HCT116 (cell line): ENCODE data around the gene AVPR1B. TPM values are rescaled to one million over a fixed set of nuclear protein-coding genes. Genes with fewer than 3 reads are reported as not detected.

Experiments used
- ATAC-seq: fragments of 200-7000 bp; cut with Tn5 transposase; 2 replicates; pipeline ENCODE4 v1.9.1; 2020; ENCODE audit warnings: mild to moderate bottlenecking, moderate library complexity
- BruUV-seq: library from RNA; stranded (reverse); fragments of 400-500 nt; replicated peaks from 2 replicates; lab custom pipeline; 2021; lab: Mats Ljungman, UMichigan
- CTCF ChIA-PET: fragments of 300-600 bp; sonication (Branson Sonifier 250); formaldehyde crosslinking; loops from one replicate; lab custom pipeline; 2021; ENCODE audit warnings: antibody characterized with exemption; lab: Charles Lee
- POLR2A ChIA-PET: fragments of 300-600, 350-600 bp; sonication (Branson Sonifier 250); formaldehyde crosslinking; loops from one replicate; lab custom pipeline; 2021; ENCODE audit warnings: antibody characterized with exemption; lab: Charles Lee
- RAD21 ChIA-PET, 2 experiments: fragments of 300-600 bp; sonication (Branson Sonifier 250); formaldehyde crosslinking; loops; one replicate each; lab custom pipeline; 2023; ENCODE audit warnings: low total read pairs in 2 of 2; ENCODE audit not compliant: uncharacterized antibody in 2 of 2, unreplicated experiment in 2 of 2, low non-redundant PET in 1 of 2; lab: Charles Lee
- DNase-seq: peaks from one replicate; pipeline ENCODE4 v3.0.0-alpha.2; 2010; ENCODE audit warnings: low read depth, low spot score
- H2AFZ ChIP-seq: fragments of 200-600 bp; shearing (Covaris generic), sonication (generic); 2 replicates; pipeline ENCODE4 v1.6.1; 2017; ENCODE audit warnings: low read depth, mixed run types, mixed read lengths, antibody characterized with exemption, low read length; ENCODE audit not compliant: poor library complexity, severe bottlenecking
- H3K27ac ChIP-seq: 2 replicates; pipeline ENCODE4 v1.5.1; 2012; ENCODE audit warnings: low read depth, low read length
- H3K27me3 ChIP-seq: fragments of 200-600 bp; sonication (generic); 2 replicates; pipeline ENCODE4 v1.6.1; 2016; ENCODE audit warnings: mixed run types, low read length, mixed read lengths; ENCODE audit not compliant: insufficient read depth
- H3K36me3 ChIP-seq, 2 experiments: fragments of 200-500 bp in 1 of 2; fragments of 200-600 bp in 1 of 2; sonication (Bioruptor generic) in 1 of 2; sonication (generic) in 1 of 2; 2 replicates each; pipeline versions ENCODE4 v1.5.1 to v1.6.1; 2014 to 2016; ENCODE audit warnings: low read length in 2 of 2, inconsistent platforms in 1 of 2, mixed read lengths in 1 of 2, mixed run types in 1 of 2; ENCODE audit not compliant: insufficient read depth in 2 of 2, control insufficient read depth in 1 of 2
- H3K4me1 ChIP-seq, 2 experiments: fragments of 200-600 bp in 1 of 2; sonication (generic) in 1 of 2; 2 replicates each; pipeline versions ENCODE4 v1.5.1 to v1.6.1; 2012 to 2017; ENCODE audit warnings: low read length in 2 of 2, inconsistent platforms in 1 of 2, mild to moderate bottlenecking in 1 of 2, mixed read lengths in 1 of 2, mixed run types in 1 of 2, moderate library complexity in 1 of 2; ENCODE audit not compliant: insufficient read depth in 2 of 2, control insufficient read depth in 1 of 2
- H3K4me2 ChIP-seq: fragments of 200-600 bp; sonication (generic); 2 replicates; pipeline ENCODE4 v1.6.1; 2017; ENCODE audit warnings: mixed run types, low read length, mixed read lengths
- H3K4me3 ChIP-seq, 2 experiments: fragments of 200-600 bp in 1 of 2; sonication (generic) in 1 of 2; replicated peaks in 1 of 2; 2 replicates each; pipeline ENCODE4 v1.5.1; 2011 to 2016; ENCODE audit warnings: low read length in 2 of 2, control low read depth in 1 of 2, low read depth in 1 of 2, mild to moderate bottlenecking in 1 of 2, mixed read lengths in 1 of 2, mixed run types in 1 of 2
- H3K79me2 ChIP-seq: fragments of 200-600 bp; sonication (generic); 2 replicates; pipeline ENCODE4 v1.6.1; 2017; ENCODE audit warnings: mild to moderate bottlenecking, mixed run types, low read length, moderate library complexity, mixed read lengths; ENCODE audit not compliant: insufficient read depth
- H3K9ac ChIP-seq: fragments of 200-600 bp; sonication (generic); 2 replicates; pipeline ENCODE4 v1.6.1; 2016; ENCODE audit warnings: low read length, mixed read lengths
- H3K9me2 ChIP-seq: fragments of 200-600 bp; sonication (generic), shearing (Covaris generic); 2 replicates; pipeline ENCODE4 v1.6.1; 2017; ENCODE audit warnings: mixed run types, mild to moderate bottlenecking, moderate library complexity; ENCODE audit not compliant: insufficient read depth
- H3K9me3 ChIP-seq, 2 experiments: fragments of 200-500 bp in 1 of 2; fragments of 200-600 bp in 1 of 2; sonication (Bioruptor generic) in 1 of 2; sonication (generic) in 1 of 2; 2 replicates each; pipeline ENCODE4 v1.6.1; 2014 to 2017; ENCODE audit warnings: low read length in 2 of 2, mixed read lengths in 2 of 2, inconsistent platforms in 1 of 2, low read depth in 1 of 2, mild to moderate bottlenecking in 1 of 2, mixed run types in 1 of 2, moderate library complexity in 1 of 2; ENCODE audit not compliant: control insufficient read depth in 1 of 2, insufficient read depth in 1 of 2
- H4K20me1 ChIP-seq: fragments of 200-600 bp; sonication (generic), shearing (Covaris generic); 2 replicates; pipeline ENCODE4 v1.6.1; 2017; ENCODE audit warnings: mixed run types, mild to moderate bottlenecking, moderate library complexity; ENCODE audit not compliant: insufficient read depth
- CTCF ChIP-seq, 3 experiments: fragments of 200-600 bp in 1 of 3; sonication (generic) in 1 of 3; IDR thresholded peaks in 2 of 3; conservative IDR thresholded peaks in 1 of 3; 2 replicates each; pipeline ENCODE4 v1.5.1; 2012 to 2017; ENCODE audit warnings: low read depth in 2 of 3, low read length in 2 of 3, antibody characterized with exemption in 1 of 3, borderline replicate concordance in 1 of 3, control low read depth in 1 of 3, mild to moderate bottlenecking in 1 of 3, mixed read lengths in 1 of 3, mixed run types in 1 of 3, moderate library complexity in 1 of 3; ENCODE audit not compliant: insufficient read depth in 1 of 3
- EZH2phosphoT487 ChIP-seq: fragments of 200-600 bp; IDR thresholded peaks from 2 replicates; pipeline ENCODE4 v1.6.1; 2018; ENCODE audit warnings: antibody characterized with exemption, borderline replicate concordance
- JUND ChIP-seq: IDR thresholded peaks from 2 replicates; pipeline ENCODE4 v1.6.1; 2012
- POLR2A ChIP-seq: IDR thresholded peaks from 2 replicates; pipeline ENCODE4 v1.7.0; 2011; ENCODE audit warnings: borderline replicate concordance; ENCODE audit not compliant: insufficient read depth, insufficient read length; ENCODE audit errors: extremely low read depth
- RAD21 ChIP-seq: IDR thresholded peaks from 2 replicates; pipeline ENCODE4 v1.6.1; 2012; ENCODE audit warnings: low read depth, mild to moderate bottlenecking
- REST ChIP-seq: IDR thresholded peaks from 2 replicates; pipeline ENCODE4 v1.6.1; 2012; ENCODE audit warnings: low read depth
- SIN3A ChIP-seq: IDR thresholded peaks from 2 replicates; pipeline ENCODE4 v1.6.1; 2012; ENCODE audit warnings: low read depth
- SP1 ChIP-seq: IDR thresholded peaks from 2 replicates; pipeline ENCODE4 v1.6.1; 2012; ENCODE audit warnings: low read depth
- TCF7L2 ChIP-seq: IDR thresholded peaks from 2 replicates; pipeline ENCODE4 v1.7.0; 2011; ENCODE audit warnings: borderline replicate concordance, inconsistent platforms; ENCODE audit not compliant: insufficient read depth, insufficient read length; ENCODE audit errors: extremely low read depth
- YY1 ChIP-seq: IDR thresholded peaks from 2 replicates; pipeline ENCODE4 v1.6.1; 2011; ENCODE audit warnings: low read length, low read depth, moderate library complexity, mild to moderate bottlenecking; ENCODE audit not compliant: insufficient replicate concordance; ENCODE audit errors: extremely low read depth
- ZBTB33 ChIP-seq: IDR thresholded peaks from 2 replicates; pipeline ENCODE4 v1.6.1; 2011; ENCODE audit warnings: mild to moderate bottlenecking, low read length, moderate library complexity; ENCODE audit not compliant: insufficient replicate concordance; ENCODE audit errors: extremely low read depth
- ZFX ChIP-seq: fragments of 450-650 bp; IDR thresholded peaks from 2 replicates; pipeline ENCODE4 v1.6.1; 2017
- ZNF274 ChIP-seq: fragments of 200-500 bp; sonication (Bioruptor generic); IDR thresholded peaks from 2 replicates; pipeline ENCODE4 v1.6.1; 2014; ENCODE audit warnings: mild to moderate bottlenecking, low read depth, low read length, inconsistent platforms
- intact Hi-C: fragments of 100-400 bp; cut with micrococcal nuclease; formaldehyde crosslinking; loops from 2 replicates; pipeline ENCODE4 v1.10.0; 2022
- total RNA-seq: library from RNA; stranded (reverse); gene quantifications from one replicate; pipeline ENCODE4 v1.2.1, GENCODE V29; 2021; ENCODE audit not compliant: unreplicated experiment

AVPR1B gene
- total RNA-seq, 1 experiment from 2014 or later = not detected

DNA sequence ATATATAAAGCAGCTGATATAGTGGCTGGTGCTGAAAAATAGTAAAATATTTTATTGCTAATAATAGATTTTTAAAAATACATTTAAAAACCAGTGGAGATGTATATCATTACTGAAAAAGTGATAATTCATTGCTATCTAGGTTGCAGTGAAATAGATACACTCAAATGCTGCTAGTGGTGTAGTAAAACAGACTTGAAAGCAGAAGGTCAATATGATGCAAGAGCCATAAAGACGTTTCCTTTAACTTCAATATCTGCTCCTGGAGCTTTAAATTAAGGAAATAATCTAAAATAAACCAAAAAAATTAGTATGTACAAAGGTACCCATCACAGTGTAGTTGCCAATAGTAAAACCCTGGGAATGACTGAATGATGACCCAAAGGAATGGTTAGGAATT is 38.1 kb downstream of the AVPR1B start:
- ChIA-PET POLR2A (no interaction called here), RAD21 (no interaction called here), CTCF (no interaction called here)
- intact Hi-C loops = no loop called here
- Histone ChIP-seq H3K79me2 (no peaks in the 10 kb centered on the region), H3K9ac (no peak overlapping the region), H3K4me1 (peaks cover 0 to 4% of the 10 kb centered on the region in 2 experiments; a peak in 1 of 4 replicates), H3K27me3 (no peaks in the 10 kb centered on the region), H3K27ac (no peak overlapping the region), H2AFZ (no peak overlapping the region), H4K20me1 (no peaks in the 10 kb centered on the region), H3K36me3 (no peaks in the 10 kb centered on the region), H3K4me2 (no peak overlapping the region), H3K4me3 (no peak overlapping the region), H3K9me2 (no peaks in the 10 kb centered on the region), H3K9me3 (no peaks in the 10 kb centered on the region)
- BruUV-seq = no TSS peak
- DNase-seq (no peak), ATAC-seq (no peak)
- no peak for TF ChIP-seq TCF7L2
- no peak for TF ChIP-seq RAD21
- no peak for TF ChIP-seq REST
- no peak for TF ChIP-seq ZFX
- TF ChIP-seq ZBTB33 = no peak
- no peak for TF ChIP-seq SP1
- TF ChIP-seq CTCF (IDR thresholded peaks at IDR 0.05 in 2 of 3, conservative IDR thresholded peaks at IDR 0.05 in 1 of 3; ENCODE audit: borderline replicate concordance in 1 of 3, insufficient read depth in 1 of 3, low read depth in 2 of 3, low read length in 2 of 3) = no peak
- no peak for TF ChIP-seq ZNF274
- TF ChIP-seq POLR2A = no peak
- TF ChIP-seq JUND = no peak
- no peak for TF ChIP-seq SIN3A
- no peak for TF ChIP-seq YY1
- no peak for TF ChIP-seq EZH2phosphoT487
